Dendritic cell treated with granulocyte-macrophage colony-stimulating factor and Interleukin-4, amounts not matched to agents 40 ng/mL and 50 ng/mL, for 4 days (primary cell): ENCODE data around the gene TSR3.

Experiments used
- H3K27ac Mint-ChIP-seq: one replicate; pipeline ENCODE4 v1.8.0; 2022; ENCODE audit warnings: mild to moderate bottlenecking, mixed read lengths
- H3K27me3 Mint-ChIP-seq: one replicate; pipeline ENCODE4 v1.8.0; 2022; ENCODE audit warnings: mild to moderate bottlenecking, mixed read lengths
- H3K36me3 Mint-ChIP-seq: one replicate; pipeline ENCODE4 v1.8.0; 2022; ENCODE audit warnings: low read depth, mixed read lengths
- H3K4me1 Mint-ChIP-seq: one replicate; pipeline ENCODE4 v1.8.0; 2022; ENCODE audit warnings: low read depth, mixed read lengths
- H3K4me3 Mint-ChIP-seq: one replicate; pipeline ENCODE4 v1.8.0; 2022; ENCODE audit warnings: mild to moderate bottlenecking, moderate library complexity, mixed read lengths
- H3K9me3 Mint-ChIP-seq: one replicate; pipeline ENCODE4 v1.8.0; 2022; ENCODE audit warnings: mixed read lengths
- intact Hi-C: fragments of 100-400 bp; cut with micrococcal nuclease; formaldehyde crosslinking; loops from one replicate; pipeline ENCODE4 v1.15.0; 2022

The TSR3 gene

GRCh38 chr16:1383556-1383955 lies 31.9 kb upstream of the TSR3 start:
- Mint-ChIP-seq H3K4me1 (peaks cover 5% of the 10 kb centered on the region), H3K9me3 (no peaks in the 10 kb centered on the region), H3K36me3 (peaks cover 92% of the 10 kb centered on the region), H3K27me3 (no peaks in the 10 kb centered on the region), H3K27ac (no peak overlapping the region), H3K4me3 (no peak overlapping the region)
- intact Hi-C loops: no loop called here

- Mint-ChIP-seq H3K9me3 (no peaks in the 10 kb centered on the region), H3K36me3 (peaks cover 90% of the 10 kb centered on the region), H3K4me1 (peaks cover 17% of the 10 kb centered on the region), H3K4me3 (no peak overlapping the region), H3K27ac (no peak overlapping the region), H3K27me3 (no peaks in the 10 kb centered on the region)
- intact Hi-C loops: no loop called here
Measured at GRCh38 chr16:1381612-1382406, 30.1 kb upstream of the TSR3 start.

GRCh38 chr16:1380195-1380594 lies 28.5 kb upstream of the TSR3 start:
- Mint-ChIP-seq H3K9me3 (no peaks in the 10 kb centered on the region), H3K27ac (no peak overlapping the region), H3K4me1 (peaks cover 17% of the 10 kb centered on the region), H3K27me3 (no peaks in the 10 kb centered on the region), H3K36me3 (peaks cover 89% of the 10 kb centered on the region), H3K4me3 (peak overlapping the region; percentile 57)
- intact Hi-C loops: no loop called here

- Mint-ChIP-seq H3K27ac (peak overlapping the region; percentile 70), H3K9me3 (no peaks in the 10 kb centered on the region), H3K36me3 (peaks cover 89% of the 10 kb centered on the region), H3K4me1 (peaks cover 17% of the 10 kb centered on the region), H3K4me3 (peak overlapping the region; percentile 78), H3K27me3 (no peaks in the 10 kb centered on the region)
- intact Hi-C loops: no loop called here
Measured at GRCh38 chr16:1379304-1380076, 27.8 kb upstream of the TSR3 start.

GRCh38 chr16:1378804-1379303 lies 27.2 kb upstream of the TSR3 start:
- H3K27me3 Mint-ChIP-seq: no peaks in the 10 kb centered on the region
- H3K4me3 Mint-ChIP-seq: peak overlapping the region; percentile 78
- peaks cover 89% of the 10 kb centered on the region for H3K36me3 Mint-ChIP-seq
- intact Hi-C loops: no loop called here
- H3K4me1 Mint-ChIP-seq: peaks cover 17% of the 10 kb centered on the region
- no peaks in the 10 kb centered on the region for H3K9me3 Mint-ChIP-seq
- peak overlapping the region; percentile 70 for H3K27ac Mint-ChIP-seq

GRCh38 chr16:1378087-1378803 lies 26.6 kb upstream of the TSR3 start:
- Mint-ChIP-seq H3K27me3 (no peaks in the 10 kb centered on the region), H3K4me3 (peak overlapping the region; percentile 78), H3K36me3 (peaks cover 83% of the 10 kb centered on the region), H3K27ac (peak overlapping the region; percentile 70), H3K4me1 (peaks cover 17% of the 10 kb centered on the region), H3K9me3 (no peaks in the 10 kb centered on the region)
- intact Hi-C loops: no loop called here

- Mint-ChIP-seq H3K27me3 (no peaks in the 10 kb centered on the region), H3K9me3 (no peaks in the 10 kb centered on the region), H3K4me1 (peaks cover 17% of the 10 kb centered on the region), H3K36me3 (peaks cover 76% of the 10 kb centered on the region), H3K4me3 (peak overlapping the region; percentile 61), H3K27ac (no peak overlapping the region)
- intact Hi-C loops: no loop called here
Measured at GRCh38 chr16:1377406-1378010, 25.8 kb upstream of the TSR3 start.

- peaks cover 17% of the 10 kb centered on the region for H3K4me1 Mint-ChIP-seq
- no peaks in the 10 kb centered on the region for H3K9me3 Mint-ChIP-seq
- no peak overlapping the region for H3K27ac Mint-ChIP-seq
- no peak overlapping the region for H3K4me3 Mint-ChIP-seq
- H3K27me3 Mint-ChIP-seq: no peaks in the 10 kb centered on the region
- intact Hi-C loops: no loop called here
- peaks cover 76% of the 10 kb centered on the region for H3K36me3 Mint-ChIP-seq
Measured at GRCh38 chr16:1375741-1376410, 24.2 kb upstream of the TSR3 start.

GRCh38 chr16:1375298-1375640 lies 23.6 kb upstream of the TSR3 start:
- H3K4me1 Mint-ChIP-seq: peaks cover 17% of the 10 kb centered on the region
- no peaks in the 10 kb centered on the region for H3K27me3 Mint-ChIP-seq
- H3K27ac Mint-ChIP-seq: no peak overlapping the region
- H3K9me3 Mint-ChIP-seq: no peaks in the 10 kb centered on the region
- intact Hi-C loops: no loop called here
- H3K36me3 Mint-ChIP-seq: peaks cover 76% of the 10 kb centered on the region
- H3K4me3 Mint-ChIP-seq: no peak overlapping the region

GRCh38 chr16:1374418-1375297 lies 23.0 kb upstream of the TSR3 start:
- intact Hi-C loops: no loop called here

GRCh38 chr16:1372292-1372950 lies 20.7 kb upstream of the TSR3 start:
- Mint-ChIP-seq H3K27ac (no peak overlapping the region), H3K4me3 (no peak overlapping the region), H3K4me1 (peaks cover under 1% of the 10 kb centered on the region), H3K36me3 (peaks cover 84% of the 10 kb centered on the region), H3K9me3 (no peaks in the 10 kb centered on the region), H3K27me3 (no peaks in the 10 kb centered on the region)
- intact Hi-C loops: no loop called here

More at GRCh38 chr16:1374418-1375297, 23.0 kb upstream of the TSR3 start:
- Mint-ChIP-seq H3K4me1 (peaks cover 17% of the 10 kb centered on the region), H3K27me3 (no peaks in the 10 kb centered on the region), H3K36me3 (peaks cover 78% of the 10 kb centered on the region), H3K27ac (no peak overlapping the region), H3K9me3 (no peaks in the 10 kb centered on the region), H3K4me3 (no peak overlapping the region)
